Dedifferentiated amniotic fluid mesenchymal stem cell (primary cell): ENCODE data around the gene TRIM66.

Experiments
- DNase-seq: peaks from one replicate; pipeline ENCODE4 v3.0.0-alpha.2; 2016; ENCODE audit errors: extremely low spot score

Gene TRIM66

GRCh38 chr11:8715501-8715900 lies 33.0 kb upstream of the TRIM66 start:
- no peak for DNase-seq

DNA sequence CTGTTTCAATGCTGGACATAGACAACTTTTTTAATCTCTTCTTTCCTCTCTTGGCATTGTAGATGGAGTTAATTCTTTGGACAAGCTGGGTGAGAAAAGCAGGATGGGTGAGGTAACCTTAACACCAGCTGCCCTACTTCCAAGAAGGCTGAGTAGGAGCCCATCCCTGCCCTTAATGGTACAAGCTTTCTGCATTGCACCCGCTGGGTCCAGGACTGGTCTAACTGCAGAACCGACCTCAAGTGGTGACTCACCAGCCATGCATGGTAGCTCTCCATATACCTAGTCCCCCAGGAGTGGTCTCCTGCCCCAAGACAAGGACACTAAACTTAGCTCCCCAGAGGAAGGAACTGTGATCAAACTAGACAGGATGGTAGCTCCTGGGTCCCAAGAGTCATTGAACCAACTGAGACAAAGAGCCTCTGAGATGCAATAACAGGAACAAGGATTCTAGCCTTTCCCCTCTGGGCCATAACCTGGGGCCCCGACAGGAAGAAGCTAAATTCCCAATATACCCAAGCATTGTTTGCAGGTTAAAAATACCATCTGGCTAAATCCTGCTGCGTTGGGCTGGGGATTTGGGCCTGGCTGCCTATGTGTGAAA lies 32.3 kb upstream of the TRIM66 start:
- no peak for DNase-seq

GRCh38 chr11:8713760-8714454 lies 31.4 kb upstream of the TRIM66 start:
- no peak for DNase-seq

GRCh38 chr11:8712506-8712905 lies 30.0 kb upstream of the TRIM66 start:
- DNase-seq: no peak

DNA sequence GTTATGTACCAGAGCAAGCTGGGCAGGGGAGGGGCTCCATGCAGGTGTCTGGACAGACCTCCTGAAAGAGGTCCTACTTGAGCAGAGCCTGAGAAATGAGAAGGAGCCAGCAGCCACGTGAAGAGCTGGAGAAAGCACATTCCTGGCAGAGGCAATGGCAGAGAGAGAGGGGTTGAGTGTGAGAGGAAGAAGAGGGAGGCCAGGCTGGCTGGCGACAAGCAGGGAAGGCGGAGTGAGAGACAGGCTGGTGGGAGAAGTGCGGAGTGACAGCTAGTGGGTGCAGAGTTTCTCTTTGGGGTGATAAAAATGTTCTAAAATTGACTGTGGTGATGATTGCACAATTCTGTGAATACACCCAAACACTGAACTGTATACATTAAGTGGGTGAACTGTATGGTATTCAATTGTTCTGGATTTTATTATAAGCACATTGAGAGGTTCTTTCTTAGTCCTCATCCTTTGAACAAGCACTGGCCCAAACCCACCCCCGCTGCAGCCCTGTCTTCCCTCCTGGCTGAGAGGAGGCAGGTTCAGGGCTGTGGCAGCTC lies 29.5 kb upstream of the TRIM66 start:
- DNase-seq: no peak

DNA sequence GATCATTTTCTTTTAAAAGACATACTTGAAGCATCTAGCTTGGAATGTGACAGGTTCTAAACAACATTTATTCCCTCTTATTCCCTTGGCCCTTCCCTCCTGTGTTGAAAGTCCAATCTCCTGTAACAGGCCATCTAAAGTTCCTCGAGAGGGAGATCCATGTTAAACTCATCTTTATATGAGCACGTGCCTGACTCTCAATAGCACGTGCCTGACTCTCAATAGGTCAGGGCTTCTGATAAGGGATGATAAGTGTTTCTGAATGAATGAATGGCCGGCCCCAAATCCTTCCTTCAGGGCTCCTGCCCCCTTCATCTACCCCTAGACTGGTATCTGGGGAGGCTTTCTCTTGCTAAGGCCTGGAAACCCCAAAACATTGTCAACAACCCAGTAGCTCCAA lies 27.3 kb upstream of the TRIM66 start:
- DNase-seq: no peak

GRCh38 chr11:8709002-8709672 lies 26.7 kb upstream of the TRIM66 start:
- peak; percentile 98 for DNase-seq

DNA sequence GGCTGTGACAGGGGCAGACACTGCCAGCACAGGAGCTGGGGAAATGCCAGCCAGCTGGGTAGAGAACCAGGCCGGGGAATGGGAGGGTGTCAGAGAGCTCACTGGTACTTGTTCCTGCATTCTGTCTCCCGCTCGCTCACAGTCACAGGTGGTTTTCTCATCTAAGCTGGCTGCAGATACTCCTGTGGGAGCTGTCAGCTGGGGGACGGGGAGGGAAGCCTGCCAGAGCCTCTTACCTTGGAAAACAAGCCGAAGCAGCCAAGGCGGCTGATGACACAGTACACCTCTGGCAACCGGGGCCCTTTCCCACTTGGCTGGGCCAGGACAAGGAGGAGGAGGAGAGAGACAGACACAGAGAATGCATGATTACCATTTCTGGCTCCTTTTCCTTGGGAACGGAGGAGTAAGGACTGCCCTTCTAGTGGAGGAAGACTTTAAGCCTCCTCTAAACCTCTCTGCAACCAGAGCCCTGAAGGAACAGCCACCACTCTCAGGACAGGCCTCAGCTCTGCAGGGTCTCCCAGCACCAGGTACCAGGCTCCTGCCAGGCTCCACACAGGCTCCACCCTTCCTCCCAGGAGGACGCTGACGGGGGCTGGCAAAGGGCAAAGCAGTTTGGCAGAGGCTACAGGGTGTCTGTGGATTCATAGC lies 25.2 kb upstream of the TRIM66 start:
- no peak for DNase-seq

DNA sequence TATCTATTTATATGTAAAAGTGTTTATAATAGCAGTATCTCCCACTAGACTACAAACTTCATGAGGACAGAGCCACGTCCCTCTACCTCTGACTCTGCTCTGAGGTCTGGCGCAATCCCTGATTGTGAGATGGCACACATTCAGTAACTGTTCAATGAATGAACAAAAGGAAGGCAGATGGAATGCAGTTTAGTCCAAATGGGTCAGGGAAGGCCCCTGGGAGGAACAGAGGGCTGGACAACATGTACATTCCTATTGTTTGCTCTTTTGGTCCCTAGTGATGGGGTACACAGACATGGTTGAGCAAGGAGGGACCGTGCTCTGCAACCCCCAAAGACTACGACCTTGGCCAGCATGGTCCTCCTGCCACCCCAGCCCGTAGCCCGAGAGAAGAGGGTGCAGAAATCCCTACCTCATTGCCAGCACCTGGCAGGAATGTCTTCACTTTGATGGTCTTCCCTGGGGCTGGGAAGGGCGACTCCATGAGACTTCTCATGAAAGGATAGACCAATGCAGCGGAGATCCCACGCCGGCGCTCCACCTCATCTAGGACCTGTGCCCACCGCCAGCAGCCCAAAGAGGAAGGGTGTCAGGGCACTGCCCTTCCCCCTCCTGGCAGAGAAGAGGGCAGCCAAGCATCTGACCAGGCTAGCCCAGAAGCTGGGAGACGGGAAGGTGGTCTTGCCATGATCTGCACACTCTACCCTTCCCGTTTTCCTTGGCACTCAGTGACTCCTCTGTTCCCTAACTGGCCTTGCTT lies 24.4 kb upstream of the TRIM66 start:
- DNase-seq: no peak

DNA sequence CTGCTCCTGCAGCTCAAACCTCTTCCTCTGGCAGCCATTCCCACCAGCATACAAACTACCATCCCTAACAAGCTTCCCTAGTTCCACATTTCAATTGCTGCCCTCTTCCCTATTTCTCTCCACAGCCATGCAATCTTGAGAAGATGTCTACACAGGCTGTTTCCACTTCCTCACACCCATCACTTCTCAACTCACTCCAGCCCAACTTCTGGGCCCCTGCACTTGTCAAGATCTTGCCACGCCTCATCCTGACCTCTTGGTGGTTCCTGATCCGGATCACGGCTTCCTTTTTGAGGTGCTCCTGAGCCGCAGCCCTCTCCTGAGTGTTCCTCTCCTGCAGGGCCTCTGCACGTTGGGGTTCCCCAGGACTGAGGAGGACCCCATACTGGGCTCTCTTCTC lies 22.7 kb upstream of the TRIM66 start:
- no peak for DNase-seq

DNA sequence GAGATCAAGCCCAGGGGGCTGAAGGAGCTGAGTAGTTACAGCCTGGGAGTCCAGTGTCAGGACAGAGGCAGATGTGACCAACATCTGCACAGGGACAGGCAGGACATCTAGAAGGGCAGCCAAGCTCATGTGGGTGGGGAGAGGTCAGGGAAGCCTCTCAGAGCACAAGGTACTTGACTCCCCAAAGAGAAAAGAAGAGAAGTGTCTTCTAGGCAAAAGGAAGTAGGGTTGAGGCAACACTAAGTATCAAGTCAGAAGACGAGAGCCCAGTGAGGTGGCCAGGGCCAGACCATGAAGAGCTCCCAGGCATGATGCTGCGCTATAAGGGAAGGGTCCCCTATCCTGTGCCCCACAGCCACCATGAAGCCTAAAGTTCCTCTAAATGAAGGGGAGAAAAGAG lies 21.7 kb upstream of the TRIM66 start:
- no peak for DNase-seq

DNA sequence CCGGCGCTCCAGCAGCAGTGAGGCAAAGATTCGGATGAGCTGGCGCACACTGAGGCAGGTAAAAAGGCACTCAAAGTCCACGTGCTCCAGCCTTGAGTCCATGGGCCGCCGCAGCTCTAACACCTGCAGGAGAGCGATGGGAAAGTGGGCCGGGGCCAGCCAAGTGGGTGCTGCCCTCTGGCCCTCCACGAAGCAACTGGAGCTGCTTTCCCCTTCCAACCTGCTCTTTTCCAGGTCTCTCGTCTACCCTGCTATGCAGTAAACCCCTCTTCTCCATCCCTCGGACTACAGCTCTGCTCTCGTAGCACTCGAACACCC lies 20.1 kb upstream of the TRIM66 start:
- DNase-seq: no peak

DNA sequence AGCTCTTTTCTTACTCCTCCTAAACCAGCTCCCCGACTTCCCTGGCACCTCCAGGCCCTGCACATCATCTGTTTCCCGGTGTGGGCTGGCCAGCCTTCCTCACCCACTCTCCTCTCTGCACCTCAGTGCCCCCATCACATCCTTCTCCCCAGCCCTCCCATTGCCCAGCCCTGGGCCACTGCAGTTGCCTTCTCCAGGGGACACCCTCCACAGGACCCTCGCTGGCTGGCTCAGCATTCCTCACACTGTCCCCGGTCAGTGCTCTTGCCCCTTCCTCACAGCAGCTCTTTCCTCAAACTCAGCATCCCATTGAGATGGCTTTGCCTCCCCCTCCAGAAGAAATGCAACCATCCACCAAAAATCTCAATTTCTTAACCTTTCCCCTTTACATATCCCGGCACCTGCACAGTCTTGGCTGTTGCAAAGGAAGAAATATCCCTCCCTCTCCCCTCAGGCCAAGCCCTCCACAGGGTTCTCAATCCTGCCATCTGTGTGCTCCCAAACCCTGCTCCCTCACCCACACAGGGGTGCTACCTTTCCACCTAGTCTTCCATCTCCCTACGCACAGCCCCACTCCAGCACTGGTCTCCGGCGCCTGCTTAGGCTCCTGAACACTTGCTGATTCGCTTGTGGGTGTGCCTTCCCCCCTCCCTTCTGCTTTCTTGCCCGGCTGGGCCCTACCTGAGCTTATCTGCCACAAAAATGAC lies 19.6 kb upstream of the TRIM66 start:
- no peak for DNase-seq

DNA sequence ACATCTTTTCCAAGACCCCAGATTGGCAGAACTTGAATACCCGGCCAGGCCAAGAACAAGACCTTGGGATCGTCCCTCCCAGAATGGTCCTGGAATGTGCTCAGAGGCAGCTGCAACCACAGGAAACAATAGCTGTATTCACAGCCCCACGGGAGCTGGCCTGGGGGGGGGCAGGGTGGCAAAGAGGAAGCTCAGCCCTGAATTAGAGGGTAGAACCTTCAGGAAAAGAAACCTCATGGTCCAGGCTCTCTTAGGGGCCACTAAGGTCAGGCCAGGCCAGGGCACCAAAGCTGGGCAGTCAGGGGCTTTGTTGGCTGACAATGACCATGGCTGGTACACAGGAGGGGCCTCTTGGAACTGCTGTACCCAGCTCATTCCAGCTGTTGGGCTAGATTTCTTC lies 17.4 kb upstream of the TRIM66 start:
- peak; percentile 52 for DNase-seq

- no peak for DNase-seq
Measured at GRCh38 chr11:8698917-8699441, 16.5 kb upstream of the TRIM66 start.

GRCh38 chr11:8698379-8698851 lies 15.9 kb upstream of the TRIM66 start:
- no peak for DNase-seq

DNA sequence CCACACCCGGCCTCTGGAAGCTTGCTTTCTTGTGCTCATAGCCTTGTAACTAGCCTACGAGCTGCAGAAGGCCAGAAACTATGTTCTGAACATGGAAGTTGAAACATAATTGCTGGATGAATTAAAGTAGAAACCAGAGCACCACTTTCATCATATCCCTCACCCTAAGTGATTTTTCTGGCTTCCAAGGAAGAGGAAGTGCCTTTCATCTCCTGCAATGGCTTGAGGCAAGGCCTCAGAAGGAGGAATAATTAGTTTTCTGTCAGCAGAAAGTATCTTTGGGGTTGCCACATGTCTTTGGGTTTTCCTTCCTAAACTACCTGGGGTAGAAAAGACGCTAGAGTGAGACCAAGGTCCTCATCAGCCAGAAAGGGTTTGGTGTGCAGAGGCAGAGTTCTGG lies 14.6 kb upstream of the TRIM66 start:
- DNase-seq: no peak

- no peak for DNase-seq
Measured at GRCh38 chr11:8694137-8694536, 11.7 kb upstream of the TRIM66 start.

- DNase-seq: no peak
Measured at GRCh38 chr11:8693555-8693954, 11.1 kb upstream of the TRIM66 start.

GRCh38 chr11:8693010-8693551 lies 10.6 kb upstream of the TRIM66 start:
- no peak for DNase-seq

DNA sequence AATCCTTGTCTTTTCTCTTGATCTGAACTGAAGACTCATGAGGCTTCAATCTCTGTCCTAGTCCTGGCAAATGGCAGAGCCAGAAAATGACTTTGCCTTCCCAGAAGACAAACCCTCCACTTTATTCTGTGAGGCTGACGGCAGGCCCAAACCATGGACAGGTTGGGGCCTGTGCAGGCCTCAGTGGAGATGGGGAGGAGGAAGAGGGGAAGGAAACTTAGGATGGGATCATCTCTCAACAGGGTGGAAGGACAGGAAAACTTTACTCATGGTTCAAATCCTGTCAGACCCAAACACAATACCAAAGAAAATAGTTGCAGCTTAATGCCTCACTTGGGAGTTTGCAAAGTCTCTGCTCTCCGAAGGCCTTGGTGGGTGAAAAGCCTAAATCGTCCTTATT lies 10.0 kb upstream of the TRIM66 start:
- no peak for DNase-seq
